NCI-H2107 treated with DMSO at 0.1 percent for 48 hours (cell line): ENCODE results near the gene CYB561D2.
A peak's percentile ranks its signal among the peaks of the same experiment; 100 is the strongest.

Experiments
- DNase-seq: peaks from one replicate; lab custom pipeline; 2025; ENCODE audit not compliant: unreplicated experiment; lab: John Stamatoyannopoulos, UW

Gene CYB561D2

DNA sequence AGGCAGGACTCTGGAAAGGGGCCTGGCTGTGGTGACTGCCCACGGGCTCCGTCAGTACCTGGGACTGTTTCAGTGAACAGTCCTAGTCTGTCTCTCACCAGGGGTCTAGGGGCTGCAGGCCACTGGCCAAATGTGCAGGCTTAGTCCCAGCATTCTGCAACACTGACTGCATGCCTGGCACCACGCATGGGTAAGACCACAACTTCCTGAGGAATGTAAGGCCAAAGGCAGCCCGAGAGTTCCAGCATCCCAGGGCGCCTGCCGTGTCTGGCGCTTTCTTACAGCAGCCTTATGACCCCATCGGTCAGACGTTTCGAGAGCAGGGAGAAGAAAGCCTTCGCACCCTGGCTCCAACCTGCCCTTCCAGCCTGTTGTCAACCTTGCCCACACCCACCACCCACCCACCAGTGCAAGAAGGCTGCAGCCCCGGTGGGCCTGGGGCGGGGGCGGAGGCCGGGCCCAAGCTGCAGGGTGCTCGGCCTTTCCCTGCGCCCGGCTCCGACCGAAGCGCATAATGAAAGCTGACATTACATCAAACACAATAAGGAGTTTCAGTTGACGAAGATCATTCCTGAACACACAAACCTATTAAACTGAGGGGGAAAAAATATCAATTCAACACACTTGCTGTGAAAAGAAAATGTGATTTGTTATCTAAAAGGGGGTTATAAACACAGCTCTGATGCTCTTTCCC lies 38.2 kb downstream of the CYB561D2 start:
- no peak for DNase-seq

DNA sequence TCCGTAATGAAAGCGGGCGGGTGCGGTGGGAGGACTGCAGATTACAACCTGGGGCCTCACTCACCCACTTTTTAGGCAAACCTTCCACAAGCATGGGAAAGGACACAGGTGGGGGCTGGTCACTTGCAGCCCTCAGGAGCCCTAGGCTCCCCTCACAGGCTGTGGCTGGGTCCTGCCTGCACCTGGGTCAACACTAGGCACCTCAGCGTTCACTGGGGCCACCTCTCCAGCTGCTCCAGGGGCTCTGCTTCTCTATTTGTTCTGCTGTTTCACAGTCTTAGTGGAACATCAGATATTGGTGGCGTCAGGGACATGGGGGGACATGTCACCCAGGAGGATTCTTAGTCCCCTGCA lies 38.7 kb downstream of the CYB561D2 start:
- no peak for DNase-seq

DNA sequence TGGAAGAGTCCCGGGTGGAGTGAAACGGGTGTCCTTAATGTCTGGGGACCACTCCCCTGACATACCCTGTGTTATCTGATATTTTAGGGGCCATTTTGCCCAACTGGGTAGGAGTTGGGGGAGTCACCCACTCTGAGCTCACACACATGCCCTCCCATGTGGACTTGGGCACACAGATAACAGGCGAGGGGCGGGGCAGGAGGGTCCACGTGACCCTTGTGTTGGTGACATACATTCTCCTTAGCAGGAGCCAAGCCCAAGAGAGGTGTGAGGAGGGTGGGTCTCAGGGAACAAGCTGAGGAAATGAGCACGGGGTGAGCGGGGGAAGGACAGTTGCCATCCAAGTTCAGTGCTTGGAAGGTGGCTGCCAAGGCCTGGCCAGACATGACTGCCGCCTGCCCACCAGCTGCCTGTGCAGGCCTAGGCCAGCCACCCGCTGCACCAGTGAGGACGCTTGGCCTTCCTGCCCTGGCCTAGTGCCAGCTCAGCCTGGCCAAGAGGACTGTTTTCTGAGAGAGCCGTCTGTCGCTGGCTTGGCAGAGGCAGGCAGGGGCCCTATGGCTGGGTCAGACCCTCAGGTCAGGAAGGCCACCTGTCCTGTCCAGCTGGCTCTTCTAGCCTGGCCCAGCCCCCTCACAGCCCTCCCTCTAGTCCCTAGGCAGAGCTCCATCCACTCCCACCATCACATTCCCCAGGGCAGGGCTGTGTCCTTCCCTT lies 40.0 kb downstream of the CYB561D2 start:
- no peak for DNase-seq

DNA sequence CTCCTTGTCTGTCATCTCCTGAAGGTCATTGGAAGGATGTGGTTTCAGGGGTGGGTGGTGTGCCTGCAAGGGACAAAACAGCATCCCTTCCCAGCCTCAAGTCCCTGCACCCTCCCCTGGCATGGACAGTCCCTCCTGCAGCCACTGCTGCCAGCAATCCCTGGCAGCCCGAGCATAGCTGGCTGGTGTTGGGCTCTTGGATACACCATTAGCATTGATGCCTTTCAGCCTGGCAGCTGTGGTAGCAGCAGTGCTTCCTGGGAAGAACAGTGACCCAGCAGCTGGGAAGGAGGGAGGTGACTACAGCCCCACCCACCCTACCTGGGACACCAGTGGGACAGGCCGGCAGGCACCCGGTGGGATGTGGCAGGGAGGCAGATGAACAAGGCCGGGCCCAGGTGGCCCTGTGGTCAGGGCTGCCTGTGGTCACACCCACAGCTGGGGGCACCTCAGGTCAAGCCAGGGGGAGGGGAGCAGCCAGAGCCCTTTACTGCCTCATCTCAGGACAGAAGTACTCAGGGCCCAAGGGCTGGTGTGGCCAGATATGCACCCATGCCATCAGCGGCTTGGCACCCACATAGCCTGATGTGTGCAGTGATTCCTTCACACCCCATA lies 41.5 kb downstream of the CYB561D2 start:
- no peak for DNase-seq

DNA sequence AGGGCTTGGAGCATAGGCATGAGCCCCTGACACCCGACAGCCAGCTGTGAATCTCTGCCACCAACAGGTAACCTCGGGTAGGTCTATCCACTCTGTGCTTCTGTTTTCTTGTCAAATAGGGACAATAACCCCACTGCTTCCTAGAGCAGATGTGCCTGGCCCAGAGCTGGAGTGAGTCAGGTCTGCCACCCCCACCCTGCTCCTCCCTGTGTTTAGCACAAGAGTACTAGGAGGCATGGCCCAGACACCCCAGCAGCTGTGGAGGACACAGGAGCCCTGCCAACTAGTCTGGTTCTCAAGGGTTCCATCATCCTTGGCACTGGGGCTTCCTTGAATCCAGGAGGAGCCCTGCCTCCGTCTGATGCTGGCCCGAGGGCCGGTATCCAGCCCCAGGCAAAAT lies 42.4 kb downstream of the CYB561D2 start:
- DNase-seq: no peak

DNA sequence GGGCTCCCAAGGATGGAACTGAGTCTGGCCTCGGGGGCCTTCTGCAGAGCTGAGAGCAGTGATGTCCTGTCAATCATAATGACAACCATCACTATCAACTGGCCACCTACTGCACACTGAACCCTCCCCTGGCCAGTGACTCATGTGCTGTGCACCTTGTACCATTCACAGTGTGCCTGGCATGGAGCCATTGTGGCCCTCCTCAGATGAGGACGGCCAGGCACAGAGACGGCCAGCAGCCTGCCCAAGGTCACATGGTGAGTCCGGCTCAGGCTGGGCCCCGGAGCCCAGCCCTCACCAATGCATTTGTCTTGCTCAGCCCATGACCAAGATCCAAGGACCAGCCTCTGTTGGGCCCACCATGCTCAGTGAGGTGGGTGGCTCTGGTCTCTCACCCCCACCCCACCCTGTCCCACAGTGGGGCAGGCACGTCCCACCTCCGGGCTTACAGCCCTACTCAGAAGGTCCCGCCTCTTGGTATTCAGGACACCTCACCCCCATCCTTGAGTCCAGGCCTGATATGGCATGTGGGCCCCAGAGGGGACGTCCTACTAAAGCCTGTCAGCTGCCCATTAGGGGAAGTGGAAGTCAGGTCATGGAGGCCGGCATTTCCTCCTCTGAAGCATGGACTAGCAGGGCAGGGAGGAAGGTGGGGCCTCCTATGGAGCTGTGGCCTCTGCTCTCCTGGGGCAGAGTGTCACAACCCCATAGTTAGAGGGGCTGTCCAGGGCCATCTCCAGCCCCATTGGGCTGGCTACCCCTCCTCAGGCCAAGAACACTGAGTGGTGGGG lies 44.6 kb downstream of the CYB561D2 start:
- DNase-seq: no peak

DNA sequence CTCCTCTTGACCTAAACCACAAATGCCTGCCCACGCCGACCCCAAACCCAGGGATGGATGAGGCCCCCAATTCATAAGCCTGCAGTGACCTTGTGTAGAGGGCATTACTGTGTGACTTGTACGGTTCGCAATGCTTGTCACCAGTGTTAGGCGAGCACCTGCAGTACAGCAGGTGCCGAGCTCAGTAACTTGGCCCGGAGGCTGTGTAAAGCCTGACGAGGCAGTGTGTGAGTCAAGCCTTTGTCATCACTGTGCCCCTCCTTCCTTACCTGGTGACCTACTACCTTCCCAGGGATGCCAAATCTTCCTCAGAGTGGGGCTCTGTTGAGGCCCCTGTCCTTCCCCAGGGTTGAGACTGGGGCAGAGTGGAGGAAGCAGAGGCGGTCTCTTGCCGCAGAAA lies 45.8 kb downstream of the CYB561D2 start:
- DNase-seq: peak; percentile 7

DNA sequence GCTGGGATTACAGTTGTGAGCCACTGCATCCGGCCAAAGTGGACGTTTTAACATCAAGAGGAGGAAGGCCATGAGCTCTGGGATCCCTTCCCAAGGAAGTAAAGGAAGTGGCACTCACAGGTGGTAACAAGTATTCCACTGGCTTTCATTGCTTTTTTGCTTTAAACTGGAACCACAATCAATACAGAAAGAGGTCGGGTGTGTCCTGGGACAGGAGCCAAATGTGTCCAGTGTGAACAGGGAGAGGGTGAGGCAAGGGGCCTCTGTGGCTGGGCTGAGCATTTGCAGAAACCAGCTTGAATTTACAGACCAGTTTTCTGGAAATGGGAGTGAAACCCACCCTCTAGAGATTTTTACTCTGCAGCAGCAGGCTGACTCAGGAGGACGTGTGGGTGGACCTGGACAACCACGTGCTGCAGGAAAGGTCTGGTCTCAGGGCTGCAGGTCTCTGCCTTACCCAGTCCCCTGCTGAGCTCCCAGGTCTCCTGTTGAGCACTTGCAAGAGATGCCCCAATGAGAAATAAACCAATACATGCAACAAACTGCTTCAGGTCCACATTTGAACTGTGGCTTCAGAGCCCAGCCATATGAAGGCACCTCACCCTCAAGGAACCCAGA lies 51.4 kb downstream of the CYB561D2 start:
- DNase-seq: no peak
